Stimulated activated CD8-positive, alpha-beta memory T cell treated with anti-CD3 and anti-CD28 coated beads, Interleukin-12 subunit alpha, Interleukin-12 subunit beta, amount 100 ng/mL, for 4 hours (primary cell): ENCODE measurements around the gene HSPA6.
"Not testable (repeated sequence)": the region's sequence is repeated elsewhere in the genome, so short reads cannot be mapped to it uniquely, and the experiment has no call there.

Experiments used
- DNase-seq: peaks from one replicate; pipeline ENCODE4 v3.0.0-alpha.2; 2020; ENCODE audit warnings: low read depth

The HSPA6 gene

GRCh38 chr1:161523817-161524741 lies at the start of gene HSPA6:
HSPA6 (plus strand) TSS chr1:161524540; CDS start chr1:161524659, 119 bp downstream.
- DNase-seq = peak; percentile 55

GRCh38 chr1:161477711-161478110 lies 46.6 kb upstream of the HSPA6 start:
- DNase-seq = not testable (repeated sequence)

- no peak for DNase-seq
Measured at GRCh38 chr1:161478985-161479384, 45.4 kb upstream of the HSPA6 start.

- no peak for DNase-seq
Measured at GRCh38 chr1:161480381-161481035, 43.8 kb upstream of the HSPA6 start.

- DNase-seq = no peak
Measured at GRCh38 chr1:161481624-161482392, 42.5 kb upstream of the HSPA6 start.

GRCh38 chr1:161482610-161483009 lies 41.7 kb upstream of the HSPA6 start:
- DNase-seq = no peak

GRCh38 chr1:161483361-161483760 lies 41.0 kb upstream of the HSPA6 start:
- DNase-seq = no peak

GRCh38 chr1:161484613-161485012 lies 39.7 kb upstream of the HSPA6 start:
- no peak for DNase-seq

GRCh38 chr1:161486806-161487741 lies 37.3 kb upstream of the HSPA6 start:
- DNase-seq = no peak

- no peak for DNase-seq
Measured at GRCh38 chr1:161491472-161491871, 32.9 kb upstream of the HSPA6 start.

- DNase-seq = no peak
Measured at GRCh38 chr1:161492827-161493226, 31.5 kb upstream of the HSPA6 start.

GRCh38 chr1:161494091-161494735 lies 30.1 kb upstream of the HSPA6 start:
- no peak for DNase-seq

- no peak for DNase-seq
Measured at GRCh38 chr1:161495490-161495889, 28.9 kb upstream of the HSPA6 start.

- no peak for DNase-seq
Measured at GRCh38 chr1:161497961-161498360, 26.4 kb upstream of the HSPA6 start.

GRCh38 chr1:161498646-161499045 lies 25.7 kb upstream of the HSPA6 start:
- no peak for DNase-seq

GRCh38 chr1:161499099-161500039 lies 25.0 kb upstream of the HSPA6 start:
- DNase-seq = no peak

- DNase-seq = no peak
Measured at GRCh38 chr1:161501234-161501633, 23.1 kb upstream of the HSPA6 start.

GRCh38 chr1:161502181-161502580 lies 22.2 kb upstream of the HSPA6 start:
- no peak for DNase-seq

GRCh38 chr1:161502641-161503393 lies 21.5 kb upstream of the HSPA6 start:
- no peak for DNase-seq
